Ammon's horn (tissue), 1 donor: ENCODE measurements around the gene CALD1.
A peak's percentile ranks its signal among the peaks of the same experiment; 100 is the strongest.

ENCODE experiments used
- DNase-seq: peaks from one replicate; pipeline ENCODE4 v3.0.0-alpha.2; 2016; ENCODE audit warnings: low spot score

CALD1 gene

DNA sequence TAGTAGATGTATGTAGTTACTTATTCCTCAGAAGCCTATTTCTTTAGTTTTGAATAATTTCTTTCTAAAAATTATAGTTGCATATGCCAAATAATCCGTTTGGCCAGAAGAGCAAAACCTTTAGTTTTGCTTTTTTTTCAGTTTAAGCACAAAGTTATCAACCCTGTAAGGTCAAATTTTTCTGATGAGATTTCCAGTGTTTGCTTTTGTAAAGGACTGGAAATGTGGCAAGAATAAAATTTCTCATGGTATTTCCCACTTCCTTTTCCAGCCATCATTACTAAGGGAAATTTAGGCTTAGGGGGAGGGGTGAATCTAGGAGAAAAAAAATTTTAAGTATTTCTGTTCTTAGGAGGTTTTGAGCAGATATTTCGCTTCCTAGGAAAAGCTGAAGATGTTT, 7.6 kb downstream of the CALD1 start:
- no peak for DNase-seq

DNA sequence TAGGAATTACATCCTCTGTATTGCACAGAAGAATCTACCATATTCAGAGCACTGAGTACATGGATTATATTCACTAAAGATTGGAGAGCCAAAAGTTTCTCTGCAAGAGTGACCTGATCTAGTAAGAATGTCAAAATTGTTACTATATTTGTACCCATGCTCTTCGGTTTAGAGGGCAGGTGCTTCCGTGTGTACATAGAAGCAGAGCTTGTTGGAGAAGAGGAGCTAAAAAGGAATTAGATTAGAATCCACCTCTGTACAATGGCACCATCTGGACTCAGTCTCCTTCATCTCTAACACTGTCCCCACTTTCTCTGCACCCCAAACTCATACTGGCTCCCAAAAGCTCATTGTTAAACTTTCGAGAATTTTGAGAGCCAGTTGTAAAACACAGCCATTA, 8.3 kb downstream of the CALD1 start:
- no peak for DNase-seq

DNA sequence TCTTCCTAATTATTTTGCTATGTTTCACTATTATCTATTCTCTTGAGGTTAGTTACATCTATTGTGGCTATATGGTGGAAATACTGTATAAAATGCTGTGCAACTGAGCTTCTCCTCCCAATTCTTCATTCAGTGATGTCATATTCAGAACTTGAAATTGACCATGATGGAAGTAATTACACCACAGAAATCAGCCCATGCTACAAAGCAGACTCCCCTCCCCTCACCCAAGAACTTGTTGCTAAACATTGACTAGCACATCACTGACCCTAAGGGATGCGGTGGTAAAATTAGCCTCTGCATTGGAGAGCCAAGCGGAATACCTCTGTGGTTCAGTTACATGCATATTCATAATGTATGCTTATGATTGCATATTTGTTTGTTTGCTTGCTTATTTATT, 8.8 kb downstream of the CALD1 start:
- no peak for DNase-seq

DNA sequence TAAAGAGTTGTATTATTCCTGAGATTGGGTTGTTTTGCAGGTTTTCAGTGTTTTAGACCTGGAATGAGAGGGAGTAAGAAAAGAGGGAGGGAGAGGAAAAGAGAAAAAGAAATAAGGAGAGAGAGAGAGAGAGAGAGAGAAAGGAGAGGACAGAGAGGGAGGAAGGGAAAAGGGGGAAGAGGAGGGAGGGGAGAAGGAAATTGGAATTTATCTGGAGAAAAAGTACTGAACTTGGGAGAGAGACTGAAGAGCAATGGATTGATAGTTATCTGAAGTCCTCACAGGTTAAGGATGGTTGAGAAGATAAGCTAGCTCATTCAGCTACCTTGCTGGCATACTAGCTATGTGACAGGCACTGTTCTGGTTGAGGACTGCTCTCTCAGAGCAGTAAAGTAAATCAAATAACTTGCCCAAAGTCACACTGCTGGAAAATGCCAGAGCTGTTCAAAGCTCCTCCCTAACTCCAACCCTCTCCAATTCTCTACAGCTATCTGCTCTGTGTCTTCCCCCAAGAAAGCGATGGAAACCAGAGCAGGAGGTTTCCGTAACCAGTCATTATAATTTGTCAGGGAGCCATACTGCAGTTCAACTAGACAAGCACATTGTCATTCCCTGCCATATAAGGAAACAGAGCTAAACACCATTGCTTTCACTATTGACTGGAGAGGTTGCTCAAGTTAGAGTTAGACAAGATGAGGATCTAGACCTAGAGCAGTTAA, 10.7 kb downstream of the CALD1 start:
- DNase-seq = no peak

DNA sequence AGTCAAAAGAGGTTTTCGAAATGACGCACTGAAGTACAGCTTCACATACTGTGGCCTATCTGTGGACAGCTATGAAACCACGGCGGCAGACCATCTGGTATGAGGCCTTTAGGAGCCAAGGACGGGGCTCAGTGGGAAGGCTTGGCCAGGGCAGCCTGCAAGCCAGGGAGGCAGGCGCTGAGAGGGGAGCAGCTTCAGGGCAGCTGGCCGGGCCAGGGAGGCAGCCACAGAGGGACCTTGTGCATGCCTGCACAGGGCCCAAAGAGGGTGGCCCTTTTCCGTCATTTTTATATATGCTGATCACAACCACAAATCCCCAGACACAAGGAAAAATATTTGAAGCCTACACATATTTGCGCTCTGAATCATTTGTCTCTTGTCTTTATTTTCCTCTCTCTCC, 13.5 kb downstream of the CALD1 start:
- no peak for DNase-seq

DNA sequence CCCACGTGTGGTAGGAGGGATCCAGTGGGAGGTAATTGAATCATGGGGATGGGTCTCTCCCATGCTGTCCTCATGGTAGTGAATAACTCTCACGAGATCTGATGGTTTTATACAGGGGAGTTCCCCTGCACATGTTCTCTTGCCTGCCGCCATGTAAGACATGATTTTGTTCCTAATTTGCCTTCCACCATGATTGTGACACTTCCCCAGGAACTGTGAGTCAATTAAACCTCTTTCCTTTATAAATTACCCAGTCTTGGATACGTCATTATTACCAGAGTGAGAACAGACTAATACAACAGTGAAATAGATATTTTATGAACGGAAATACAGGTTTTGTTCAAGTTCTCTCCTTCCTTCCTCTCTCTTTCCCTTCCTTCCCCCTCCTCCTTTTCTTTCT, 15.8 kb downstream of the CALD1 start:
- no peak for DNase-seq

DNA sequence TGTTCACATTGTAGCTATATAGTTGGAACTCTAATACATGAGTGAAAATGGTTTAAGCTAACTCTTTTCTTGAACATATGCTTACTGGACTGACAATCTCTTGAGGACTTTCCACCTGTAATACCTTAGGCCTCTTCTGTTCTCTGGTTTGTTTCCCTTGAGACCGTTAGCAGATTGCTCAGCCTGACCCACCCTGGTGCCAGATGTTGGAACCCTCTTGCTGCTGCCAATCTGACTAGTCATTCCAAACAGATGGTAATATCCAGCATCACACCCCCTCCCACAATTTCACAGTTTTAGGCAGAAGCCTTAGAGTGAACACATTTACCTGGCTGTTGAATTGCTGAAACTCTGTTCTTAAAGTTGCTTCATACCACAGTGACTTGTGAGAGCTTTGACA, 18.7 kb downstream of the CALD1 start:
- DNase-seq = no peak

DNA sequence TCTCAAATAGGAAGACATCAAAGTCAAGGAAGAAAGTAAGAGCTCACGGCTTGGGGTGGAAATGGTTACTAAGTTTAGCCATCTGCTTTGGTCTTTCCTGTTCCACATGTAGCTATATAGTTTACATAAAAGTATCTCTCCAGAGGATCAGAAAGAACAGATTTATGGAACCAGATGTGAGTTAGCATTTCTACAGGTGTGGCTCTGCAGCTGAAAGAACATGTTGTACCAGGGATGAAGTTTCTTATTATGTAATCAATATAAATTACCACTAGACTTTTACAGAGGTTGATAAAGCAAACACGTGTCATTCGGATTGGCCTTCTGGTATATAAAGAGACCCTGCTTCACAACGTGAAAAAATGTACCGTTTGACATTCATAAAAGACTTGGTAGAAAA, 19.9 kb downstream of the CALD1 start:
- no peak for DNase-seq

DNA sequence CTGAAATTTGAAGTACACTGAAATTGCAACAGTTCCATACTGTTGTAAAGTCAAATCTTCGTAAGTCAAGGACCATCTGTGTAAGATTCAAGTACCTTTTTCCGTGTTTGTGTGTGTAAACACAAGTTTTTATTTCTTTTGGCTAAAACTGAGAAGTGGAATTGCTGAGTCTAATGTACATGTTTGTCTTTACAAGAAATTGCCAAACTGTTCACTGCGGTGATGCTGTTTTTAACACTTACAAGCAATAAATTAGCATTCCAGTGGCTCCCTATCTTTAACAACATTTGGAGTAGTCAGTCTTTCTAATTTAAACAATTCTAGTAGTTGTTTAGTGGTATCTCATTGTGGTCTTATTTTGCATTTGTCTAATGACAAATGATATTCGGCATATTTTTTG, 23.3 kb downstream of the CALD1 start:
- DNase-seq = no peak

DNA sequence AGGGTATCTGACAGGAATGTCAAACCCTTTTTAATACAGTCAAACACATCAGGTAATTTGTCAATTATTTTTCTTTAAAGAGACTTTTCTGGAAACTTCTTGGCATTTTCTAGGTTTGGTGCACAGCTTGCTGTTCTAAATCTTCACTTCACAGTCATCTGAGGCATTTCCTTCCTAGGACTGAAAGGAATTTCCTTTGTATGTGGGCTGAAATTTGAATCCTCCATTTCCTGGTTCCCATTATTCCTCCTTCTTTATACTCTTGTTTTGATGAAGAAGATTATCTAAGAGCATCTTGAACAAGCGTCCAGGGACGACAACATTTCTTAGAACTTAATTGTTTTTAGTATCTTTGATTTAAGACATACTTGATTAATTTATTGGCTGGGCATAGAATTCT, 24.9 kb downstream of the CALD1 start:
- no peak for DNase-seq

DNA sequence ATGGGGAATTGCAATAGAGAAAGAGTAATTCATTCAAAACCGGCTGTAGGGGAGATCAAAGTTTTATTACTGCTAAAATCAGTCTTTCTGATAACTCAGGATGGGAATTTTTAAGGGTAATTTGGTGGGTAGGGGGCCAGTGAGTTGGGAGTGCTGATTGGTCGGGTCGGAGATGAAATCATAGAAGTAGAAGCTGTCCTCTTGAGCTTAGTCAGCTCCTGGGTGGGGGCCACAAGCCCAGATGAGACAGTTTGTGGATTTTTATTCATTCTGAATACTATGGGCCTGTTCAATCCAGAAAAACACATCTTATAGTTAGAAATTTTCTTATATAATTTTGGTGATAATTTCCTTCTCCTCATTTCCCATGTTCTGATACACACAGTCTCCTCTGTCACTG, 25.4 kb downstream of the CALD1 start:
- DNase-seq = no peak

DNA sequence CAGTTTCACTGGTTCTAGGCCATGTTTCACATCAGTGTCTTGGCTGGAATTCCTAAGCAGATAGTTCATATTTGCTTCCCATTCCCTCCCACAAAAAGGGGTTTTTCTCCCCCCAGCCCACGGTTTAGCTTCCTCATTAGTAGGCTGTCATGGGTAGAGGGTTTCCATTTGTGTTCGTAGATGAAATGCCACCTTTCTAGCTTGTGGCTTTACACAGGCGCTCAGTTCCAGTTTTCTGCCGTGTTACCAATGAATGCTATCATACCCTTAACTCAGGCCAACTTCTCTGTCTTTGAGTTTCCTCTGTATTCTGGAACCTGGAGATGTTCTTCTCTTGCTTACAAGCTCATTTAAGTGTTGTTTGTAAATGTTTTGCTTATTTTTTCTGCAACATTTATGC, 26.8 kb downstream of the CALD1 start:
- no peak for DNase-seq

DNA sequence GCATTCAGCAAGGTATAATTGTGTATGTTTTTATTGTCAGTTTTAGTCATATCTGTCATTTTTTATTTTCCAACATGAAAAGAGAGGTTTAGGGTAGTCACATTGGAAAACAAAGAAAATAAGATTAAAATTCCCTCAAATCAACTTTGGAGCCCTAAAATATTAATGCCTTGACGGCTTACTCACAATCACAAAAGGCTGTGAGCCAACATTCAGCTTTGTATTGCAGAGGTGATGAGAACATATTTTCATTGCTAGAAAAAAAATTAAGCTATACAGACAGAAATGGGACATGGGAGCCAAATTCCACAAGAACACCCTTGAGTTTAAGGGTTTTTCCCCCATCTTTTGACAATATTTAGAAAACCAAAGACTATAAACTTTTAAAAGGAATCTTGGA, 30.2 kb downstream of the CALD1 start:
- DNase-seq = no peak

DNA sequence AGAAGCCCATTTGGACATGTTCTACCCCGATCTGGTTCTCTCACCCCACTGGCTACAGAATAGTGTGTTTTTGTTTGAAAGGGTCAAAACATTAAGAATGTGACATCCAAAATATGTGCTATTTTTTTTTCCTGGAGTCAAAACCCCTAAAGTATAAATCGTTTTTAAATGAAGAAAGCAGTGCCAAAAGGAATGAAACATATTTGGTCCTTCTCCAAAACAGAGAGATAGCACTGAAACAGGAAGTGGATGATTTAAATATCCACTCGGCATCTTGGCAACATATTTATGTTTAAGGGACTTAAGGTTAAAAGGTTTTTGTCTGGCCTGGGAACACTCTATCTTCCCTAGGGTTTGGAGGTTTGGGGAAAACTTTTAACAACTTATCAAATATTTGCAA, 32.3 kb downstream of the CALD1 start:
- DNase-seq = no peak

DNA sequence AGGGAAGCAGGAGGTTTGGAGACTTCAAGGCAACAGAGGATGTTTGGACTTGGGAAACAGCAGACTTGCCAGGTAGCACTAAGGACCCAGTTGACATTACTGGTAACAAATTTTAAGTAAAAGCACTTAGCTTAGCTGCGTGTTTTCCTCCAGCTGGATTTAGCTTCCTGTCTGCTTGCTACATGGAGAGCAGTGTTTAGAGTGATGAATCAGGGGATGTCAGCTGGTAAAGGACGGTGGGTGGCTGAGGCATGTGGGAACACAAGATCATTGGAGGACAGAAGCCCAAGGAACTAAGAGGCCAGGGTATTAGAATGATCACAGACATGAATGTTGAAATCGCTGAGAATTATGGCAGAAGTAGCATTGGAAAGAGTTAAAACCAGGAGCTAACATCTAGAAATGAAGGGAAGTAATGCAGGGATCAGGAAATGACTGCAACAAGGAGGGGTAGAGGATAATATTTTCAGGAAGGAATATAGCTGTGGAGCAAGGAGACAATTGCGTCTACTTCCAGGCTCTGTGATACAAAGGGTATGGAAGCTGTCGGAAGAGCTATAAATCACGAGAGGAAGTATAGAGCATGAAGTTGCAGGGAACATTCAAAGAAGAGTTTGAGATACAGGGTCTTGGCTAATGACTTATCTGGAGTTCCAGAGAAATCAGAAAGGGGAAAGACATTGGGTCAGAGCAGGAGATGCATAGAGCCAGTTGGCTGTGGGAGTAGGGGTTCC, 34.4 kb downstream of the CALD1 start:
- DNase-seq = peak; percentile 30

DNA sequence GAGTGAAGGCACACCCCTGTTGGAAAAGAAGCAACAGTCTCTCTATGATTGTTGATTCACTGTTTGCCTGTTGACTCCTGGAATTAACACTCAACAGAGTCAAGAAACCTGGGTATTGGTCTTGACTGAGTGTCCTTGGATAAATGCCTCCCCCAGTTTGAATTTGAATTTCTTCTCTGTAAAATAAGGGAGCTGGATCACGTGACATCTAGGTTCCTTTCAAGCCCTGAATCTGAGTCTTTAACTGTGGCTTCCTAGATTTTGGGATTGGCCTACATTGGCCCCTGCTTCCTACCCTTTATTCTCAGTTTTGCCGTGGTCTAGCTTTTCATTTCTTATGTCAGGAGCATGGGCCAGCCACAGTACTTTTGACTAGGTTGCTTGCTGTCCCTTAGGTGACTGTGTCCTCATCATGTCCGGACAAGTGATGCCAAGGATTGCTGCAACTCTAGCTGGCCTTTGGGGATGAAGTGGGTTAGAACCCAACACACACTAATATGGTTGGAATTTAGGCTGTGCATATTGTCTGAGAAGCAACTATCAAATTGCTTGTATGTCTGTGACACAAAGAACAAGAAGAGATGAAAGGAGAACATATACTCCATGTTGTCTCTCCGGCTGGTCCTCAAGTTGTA, 35.4 kb downstream of the CALD1 start:
- DNase-seq = no peak

DNA sequence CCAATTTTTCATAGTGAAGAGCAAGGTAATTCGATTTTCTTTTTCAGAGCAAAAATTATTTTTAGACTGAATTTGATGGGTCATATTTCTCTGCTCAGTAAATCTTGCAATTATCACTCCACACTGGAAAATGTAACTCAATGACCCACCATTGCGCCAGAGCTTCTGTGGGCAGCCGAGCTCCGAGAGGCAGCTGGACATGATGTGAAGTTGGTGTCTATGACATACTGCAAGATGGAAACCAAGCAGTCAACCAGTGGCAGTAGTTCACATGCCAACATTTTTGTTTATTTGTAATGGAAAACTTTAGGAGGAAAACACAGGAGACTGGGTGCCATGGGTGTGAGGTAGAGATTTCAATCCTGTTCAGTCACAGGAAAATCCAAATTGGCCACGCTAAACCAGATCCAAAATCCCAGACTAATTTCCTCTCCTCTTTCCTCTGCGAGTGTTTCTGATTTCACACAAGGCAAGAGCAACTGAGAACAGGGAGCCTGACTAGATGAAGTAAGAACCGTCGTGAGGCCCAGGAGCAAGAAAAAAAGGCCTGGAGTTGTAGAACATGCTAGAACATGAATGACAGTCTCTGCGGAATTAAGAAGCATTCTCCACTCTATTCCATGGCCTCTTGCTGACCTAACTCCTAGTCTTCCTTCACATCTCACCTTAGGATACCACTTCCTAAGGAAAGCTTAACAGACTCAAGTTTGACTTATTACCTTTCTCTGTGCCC, 39.3 kb downstream of the CALD1 start:
- no peak for DNase-seq

DNA sequence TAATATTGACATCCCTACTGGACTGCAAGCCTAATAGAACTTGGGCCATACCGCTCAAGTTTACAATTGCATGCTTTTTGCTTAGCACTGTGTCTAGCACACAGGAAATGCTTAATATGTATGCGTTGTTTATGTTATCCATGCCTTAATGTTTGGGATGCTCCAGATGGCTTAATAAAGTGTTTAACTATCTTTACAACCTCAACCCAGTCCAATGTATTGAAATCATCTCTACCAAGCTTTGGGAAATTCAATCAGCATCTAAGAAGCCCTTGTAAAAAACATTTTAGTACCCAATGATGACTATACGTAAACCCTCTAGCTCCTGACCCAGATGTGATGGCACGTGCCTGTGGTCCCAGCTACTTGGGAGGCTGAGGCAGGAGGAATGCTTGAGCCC, 40.0 kb downstream of the CALD1 start:
- no peak for DNase-seq

DNA sequence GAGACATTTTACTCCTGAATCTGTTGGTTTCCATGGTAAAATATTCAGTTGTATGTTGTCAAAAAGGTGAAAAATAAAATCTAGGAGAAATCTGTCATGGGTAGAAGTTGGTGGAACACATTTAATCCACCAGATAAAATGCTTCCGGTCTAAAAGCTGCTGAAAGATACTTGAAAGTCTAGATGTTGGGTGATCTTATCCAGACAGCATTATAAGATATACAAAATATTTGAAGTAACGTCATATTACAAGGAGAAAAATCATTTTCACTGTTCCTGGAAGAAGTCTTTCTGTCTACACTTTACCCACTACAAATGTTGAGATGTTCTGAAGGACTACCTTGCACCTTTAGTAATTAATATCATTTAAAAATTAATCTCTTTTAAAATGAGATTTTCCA, 40.9 kb downstream of the CALD1 start:
- DNase-seq = no peak

DNA sequence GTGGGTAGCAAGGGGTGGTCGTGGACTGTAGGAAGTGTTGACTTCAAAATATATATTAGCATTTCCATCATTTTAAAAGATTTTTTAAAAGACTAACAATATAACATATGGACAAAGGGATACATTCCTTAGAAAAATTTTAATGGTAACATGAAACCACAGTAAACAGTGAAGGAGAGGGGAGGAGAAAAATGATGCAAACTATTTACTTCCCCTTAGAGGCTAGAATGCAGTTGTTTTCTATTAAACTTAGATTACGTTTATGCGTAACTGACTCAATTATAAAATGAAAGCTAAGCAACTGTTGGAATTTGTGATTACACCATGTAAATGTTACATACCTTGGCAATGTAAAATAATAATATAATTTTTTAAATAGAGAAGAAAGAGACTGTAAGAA, 41.3 kb downstream of the CALD1 start:
- DNase-seq = no peak

DNA sequence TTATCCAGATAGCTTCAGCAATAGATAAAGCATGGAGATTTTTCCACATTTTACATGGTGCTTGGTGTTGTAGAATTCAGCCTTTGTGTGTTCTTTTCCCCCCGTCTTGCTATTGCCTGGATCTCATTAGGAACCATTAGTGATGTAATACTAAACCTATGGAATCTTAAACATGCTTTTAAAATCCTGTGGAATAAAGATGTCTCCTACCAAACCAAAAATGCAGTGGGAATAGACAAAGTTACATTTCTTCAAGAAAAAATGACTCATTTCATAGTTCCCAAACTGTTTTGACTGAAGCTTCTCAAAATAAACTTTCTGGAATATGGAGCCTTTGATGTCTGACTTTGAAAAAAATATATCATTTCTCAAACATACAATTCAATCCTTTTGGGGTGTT, 44.0 kb downstream of the CALD1 start:
- DNase-seq = no peak

DNA sequence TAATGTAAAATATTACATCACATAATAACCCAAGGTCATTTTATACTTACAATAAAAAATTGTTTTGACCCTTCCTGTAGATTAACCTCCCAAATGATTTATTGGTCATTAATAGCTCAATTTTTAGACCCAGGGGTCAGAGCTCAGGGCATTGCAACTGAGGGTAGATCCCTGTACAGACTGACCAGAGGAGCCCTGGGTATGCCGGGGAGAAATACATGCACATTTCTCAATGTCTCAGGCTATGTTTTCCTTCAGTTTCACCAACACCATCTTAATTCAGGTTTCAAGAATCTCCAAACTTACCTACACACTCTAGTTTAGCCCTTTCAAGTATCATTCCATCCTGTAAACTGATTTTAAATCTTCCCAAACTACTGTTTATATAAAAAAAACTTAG, 46.2 kb downstream of the CALD1 start:
- no peak for DNase-seq

DNA sequence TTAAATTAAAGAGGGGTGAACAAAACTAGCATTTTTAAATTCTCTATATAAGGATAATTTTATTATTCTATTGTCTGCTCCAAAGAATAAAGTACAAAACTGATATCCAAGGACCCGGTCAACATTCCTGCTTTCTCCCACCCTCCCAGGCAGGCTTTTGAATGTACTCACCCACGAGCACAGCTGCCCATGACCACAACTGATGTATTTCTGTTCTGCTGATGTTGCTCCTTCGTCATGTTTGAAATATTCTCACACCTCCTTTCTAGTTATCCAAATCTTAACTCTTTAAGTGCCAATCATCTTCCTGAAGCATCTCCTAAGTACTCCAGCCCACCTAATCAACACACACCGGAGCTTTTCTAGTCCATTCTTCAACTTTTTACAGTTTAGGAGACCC, 46.7 kb downstream of the CALD1 start:
- no peak for DNase-seq
